ENCODE data around the gene SRGAP3. TPM values are rescaled to one million over a fixed set of nuclear protein-coding genes. Genes with fewer than 3 reads are reported as not detected.
"Not testable (repeated sequence)": the region's sequence is repeated elsewhere in the genome, so short reads cannot be mapped to it uniquely, and the experiment has no call there.

Gene SRGAP3
- 1 to 10 TPM; 1.8 to 2.5 TPM for total RNA-seq

DNA sequence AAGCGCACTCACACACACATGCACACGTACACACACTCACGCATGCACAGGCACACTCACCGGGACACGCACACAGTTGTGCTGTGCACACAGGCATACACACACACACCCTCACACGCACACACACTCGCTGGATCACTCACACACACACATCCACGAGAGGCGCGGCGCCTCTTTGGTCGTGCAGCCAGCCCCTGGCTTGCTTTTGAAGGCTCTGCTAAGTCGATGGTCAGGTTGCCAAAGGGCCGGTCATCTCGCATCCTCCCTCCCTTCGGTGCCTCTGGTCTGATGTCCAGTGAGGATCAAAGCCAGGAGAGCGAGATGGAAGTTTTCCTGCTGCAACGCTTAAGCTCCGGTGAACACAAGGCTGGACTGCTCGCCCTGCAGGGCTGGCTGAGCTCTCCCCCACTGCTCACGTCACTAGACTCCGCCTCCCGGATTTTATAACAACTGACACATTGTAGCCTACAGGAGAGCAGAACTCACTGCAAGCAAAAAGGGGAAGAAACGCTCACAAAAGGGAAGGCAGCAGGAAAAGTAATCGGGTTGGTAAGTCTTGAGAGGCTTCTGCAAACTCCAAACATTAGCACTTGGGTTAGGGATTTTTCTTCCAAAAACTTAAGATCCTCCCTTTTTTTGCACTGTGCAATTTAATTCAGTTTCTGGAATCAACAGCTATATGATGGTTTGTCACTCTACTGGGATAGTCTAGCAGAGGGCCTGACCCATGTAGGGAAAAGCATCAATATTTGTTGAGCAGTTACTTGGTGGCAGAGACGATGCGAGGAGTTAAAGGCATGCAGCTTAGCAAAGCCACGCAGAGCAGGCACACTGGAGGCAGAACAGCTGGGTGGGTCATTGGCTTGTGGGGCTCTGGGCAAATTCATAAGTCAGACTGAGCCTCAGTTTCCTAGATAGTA, at the start of gene SRGAP3:
SRGAP3 (minus strand) TSS at position 374 of the 920 bp plus-strand sequence. CDS start 695 bp downstream, outside the sequence.
- intact Hi-C loops (cut with micrococcal nuclease) = no loop called here
- H3K27ac Mint-ChIP-seq = no peak within 1 kb of the TSS
- H3K4me3 Mint-ChIP-seq = peak within 1 kb of the TSS; percentile 75
- H3K36me3 Mint-ChIP-seq (ENCODE audit: low read depth) = no peaks in the 10 kb centered on the region
- H3K27me3 Mint-ChIP-seq = peaks cover 5% of the 10 kb centered on the region
- H3K4me1 Mint-ChIP-seq (ENCODE audit: low read depth) = peaks cover 21% of the 10 kb centered on the region
- DNase-seq (peak; percentile 91), ATAC-seq (peak; percentile 100)
- H3K9me3 Mint-ChIP-seq = no peaks in the 10 kb centered on the region
- POLR2A ChIA-PET = interaction anchor here (0.7 to 1.0 kb wide), 2 partner anchors 21 to 51 kb away, joined by 3 to 4 read pairs; no protein-coding TSS in a partner anchor
- CTCF ChIA-PET = interaction anchor here (1.0 to 2.4 kb wide), 11 partner anchors 15 to 280 kb away, joined by 3 to 12 read pairs (median 3); no protein-coding TSS in a partner anchor
- TF ChIP-seq, protein P1, sequence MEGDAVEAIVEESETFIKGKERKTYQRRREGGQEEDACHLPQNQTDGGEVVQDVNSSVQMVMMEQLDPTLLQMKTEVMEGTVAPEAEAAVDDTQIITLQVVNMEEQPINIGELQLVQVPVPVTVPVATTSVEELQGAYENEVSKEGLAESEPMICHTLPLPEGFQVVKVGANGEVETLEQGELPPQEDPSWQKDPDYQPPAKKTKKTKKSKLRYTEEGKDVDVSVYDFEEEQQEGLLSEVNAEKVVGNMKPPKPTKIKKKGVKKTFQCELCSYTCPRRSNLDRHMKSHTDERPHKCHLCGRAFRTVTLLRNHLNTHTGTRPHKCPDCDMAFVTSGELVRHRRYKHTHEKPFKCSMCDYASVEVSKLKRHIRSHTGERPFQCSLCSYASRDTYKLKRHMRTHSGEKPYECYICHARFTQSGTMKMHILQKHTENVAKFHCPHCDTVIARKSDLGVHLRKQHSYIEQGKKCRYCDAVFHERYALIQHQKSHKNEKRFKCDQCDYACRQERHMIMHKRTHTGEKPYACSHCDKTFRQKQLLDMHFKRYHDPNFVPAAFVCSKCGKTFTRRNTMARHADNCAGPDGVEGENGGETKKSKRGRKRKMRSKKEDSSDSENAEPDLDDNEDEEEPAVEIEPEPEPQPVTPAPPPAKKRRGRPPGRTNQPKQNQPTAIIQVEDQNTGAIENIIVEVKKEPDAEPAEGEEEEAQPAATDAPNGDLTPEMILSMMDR (IDR thresholded peaks at IDR 0.05) = peak; percentile 44

DNA sequence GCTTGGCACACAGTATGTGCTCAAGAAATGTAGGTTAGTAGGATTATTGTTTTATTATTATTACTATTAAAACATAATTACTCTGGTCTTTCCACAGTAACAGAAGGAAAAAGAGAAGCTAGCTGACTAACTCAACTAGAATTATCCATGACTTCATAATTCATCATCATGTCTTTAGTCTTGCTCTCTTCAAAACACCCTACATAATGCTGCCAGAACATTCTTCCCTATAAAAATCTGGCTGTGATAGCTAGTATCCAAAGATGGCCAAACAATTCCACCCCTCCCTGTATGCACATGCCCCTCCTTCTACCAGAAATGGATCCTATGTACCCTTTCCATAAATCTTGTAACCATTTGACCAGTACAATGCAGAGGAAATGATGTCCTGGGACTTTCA, 48.8 kb upstream of the SRGAP3 start:
- intact Hi-C loops (cut with micrococcal nuclease) = no loop called here
- Mint-ChIP-seq H3K4me3 (no peak overlapping the region), H3K27me3 (peaks cover 7% of the 10 kb centered on the region), H3K9me3 (no peaks in the 10 kb centered on the region), H3K36me3 (ENCODE audit: low read depth) (no peaks in the 10 kb centered on the region), H3K27ac (no peak overlapping the region), H3K4me1 (ENCODE audit: low read depth) (peaks cover 12% of the 10 kb centered on the region)
- ChIA-PET POLR2A (interaction anchor here (0.6 kb wide), 1 partner anchor 161 kb away, joined by 4 read pairs; no protein-coding TSS in a partner anchor), CTCF (interaction anchor here (1.2 kb wide), 1 partner anchor 310 kb away, joined by 4 read pairs; no protein-coding TSS in a partner anchor)
- no peak for ATAC-seq
- TF ChIP-seq, protein P1 (IDR thresholded peaks at IDR 0.05) = no peak
- DNase-seq = no peak

DNA sequence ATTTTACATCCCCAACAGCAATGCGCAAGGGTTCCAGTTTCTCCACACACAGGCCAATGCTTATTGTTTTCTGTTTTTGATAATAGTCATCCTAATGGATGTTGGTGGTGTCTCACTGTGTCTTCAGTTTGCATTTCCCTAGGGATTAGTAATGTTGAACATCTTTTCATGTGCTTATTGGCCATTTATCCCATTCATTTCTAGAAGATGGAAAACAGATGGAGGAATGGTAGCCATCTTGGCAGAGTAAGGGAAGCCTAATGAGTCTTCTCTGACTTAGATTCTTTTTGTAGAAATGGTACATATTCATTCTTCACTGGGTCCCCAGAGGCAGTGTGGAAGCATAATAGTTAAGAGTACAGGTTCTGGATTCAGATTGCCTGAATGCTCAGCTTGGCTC, 46.8 kb upstream of the SRGAP3 start:
- ChIA-PET CTCF (no interaction called here), POLR2A (no interaction called here)
- DNase-seq (no peak), ATAC-seq (no peak)
- Mint-ChIP-seq H3K4me1 (ENCODE audit: low read depth) (no peaks in the 10 kb centered on the region), H3K4me3 (no peak overlapping the region), H3K27ac (no peak overlapping the region), H3K9me3 (no peaks in the 10 kb centered on the region), H3K27me3 (peaks cover 4% of the 10 kb centered on the region), H3K36me3 (ENCODE audit: low read depth) (no peaks in the 10 kb centered on the region)
- intact Hi-C loops (cut with micrococcal nuclease) = no loop called here
- TF ChIP-seq, protein P1 (IDR thresholded peaks at IDR 0.05) = no peak

DNA sequence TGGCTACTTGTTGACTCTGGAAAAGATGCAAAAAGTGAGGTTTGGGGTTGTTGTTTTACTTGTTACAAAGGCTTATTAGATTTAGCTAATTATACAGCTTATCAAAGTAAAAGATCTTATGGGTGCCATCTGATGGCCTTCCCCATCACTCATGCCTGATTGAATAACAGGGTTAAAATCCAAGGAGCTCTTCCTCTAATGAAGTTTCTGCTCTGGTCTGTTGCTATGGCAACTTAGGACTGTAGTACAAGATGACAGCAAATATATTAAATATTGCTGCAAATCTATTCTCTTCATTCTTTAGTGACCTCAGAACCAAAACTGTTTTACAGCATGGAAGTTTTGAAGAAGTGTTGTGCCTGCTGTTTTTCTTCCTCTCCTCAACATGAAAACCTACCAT, 45.6 kb upstream of the SRGAP3 start:
- H3K27ac Mint-ChIP-seq = no peak overlapping the region
- H3K27me3 Mint-ChIP-seq = peaks cover 4% of the 10 kb centered on the region
- no peak for DNase-seq
- ATAC-seq = no peak
- TF ChIP-seq, protein P1 (IDR thresholded peaks at IDR 0.05) = no peak
- intact Hi-C loops (cut with micrococcal nuclease) = no loop called here
- ChIA-PET POLR2A (no interaction called here), CTCF (interaction anchor here (0.6 kb wide), 1 partner anchor 244 kb away, joined by 3 read pairs; no protein-coding TSS in a partner anchor)
- H3K4me1 Mint-ChIP-seq (ENCODE audit: low read depth) = no peaks in the 10 kb centered on the region
- H3K4me3 Mint-ChIP-seq = no peak overlapping the region
- no peaks in the 10 kb centered on the region for H3K36me3 Mint-ChIP-seq (ENCODE audit: low read depth)
- no peaks in the 10 kb centered on the region for H3K9me3 Mint-ChIP-seq

DNA sequence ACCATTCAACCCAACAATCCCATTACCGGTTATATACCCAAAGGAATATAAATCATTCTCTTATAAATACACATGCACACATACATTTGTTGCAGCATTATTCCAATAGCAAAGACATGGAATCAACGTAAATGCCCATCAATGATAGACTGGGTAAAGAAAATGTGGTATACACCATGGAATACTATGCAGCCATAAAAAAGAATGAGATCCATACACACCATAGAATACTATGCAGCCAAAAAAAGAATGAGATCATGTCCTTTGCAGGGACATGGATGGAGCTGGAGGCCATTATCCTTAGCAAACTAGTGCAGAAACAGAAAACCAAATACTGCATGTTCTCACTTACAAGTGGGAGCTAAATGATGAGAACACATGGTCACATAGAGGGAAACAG, 44.5 kb upstream of the SRGAP3 start:
- H3K27ac Mint-ChIP-seq; CTCF ChIA-PET; H3K36me3 Mint-ChIP-seq (ENCODE audit: low read depth); H3K4me3 Mint-ChIP-seq; H3K27me3 Mint-ChIP-seq; intact Hi-C loops (cut with micrococcal nuclease); H3K4me1 Mint-ChIP-seq (ENCODE audit: low read depth); DNase-seq; H3K9me3 Mint-ChIP-seq; POLR2A ChIA-PET; ATAC-seq: not testable (repeated sequence)

All from activated CD8-positive, alpha-beta T cell treated with anti-CD3 and anti-CD28 coated beads for 36 hours (primary cell).